H1 (cell line): ENCODE data around the gene LOXHD1. TPM values are rescaled to one million over a fixed set of nuclear protein-coding genes. Genes with fewer than 3 reads are reported as not detected.

Experiments used
- CTCF ChIA-PET: fragments of 300-600 bp; sonication (Branson Sonifier 250); formaldehyde crosslinking; loops from one replicate; lab custom pipeline; 2021; ENCODE audit not compliant: partially characterized antibody; lab: Charles Lee
- POLR2A ChIA-PET: fragments of 300-600 bp; sonication (Branson Sonifier 250); formaldehyde crosslinking; loops from one replicate; lab custom pipeline; 2021; ENCODE audit warnings: inconsistent platforms; ENCODE audit not compliant: partially characterized antibody; lab: Charles Lee
- DNase-seq, 2 experiments: peaks; one replicate each; pipeline versions ENCODE4 v3.0.0 to v3.0.0-alpha.2; 2010 to 2022; ENCODE audit warnings: low spot score in 2 of 2, low read depth in 1 of 2, mixed read lengths in 1 of 2
- FAIRE-seq: peaks from 2 replicates; lab custom pipeline; 2011; peaks lifted over from hg19 to GRCh38; lab: Jason Lieb, UNC
- H2AFZ ChIP-seq: 2 replicates; pipeline ENCODE4 v1.8.1; 2012; ENCODE audit warnings: low read length, inconsistent platforms
- H2AK5ac ChIP-seq: 2 replicates; pipeline ENCODE4 v1.6.1; 2013; ENCODE audit warnings: low read depth, low read length
- H2BK120ac ChIP-seq: replicated peaks from 2 replicates; pipeline ENCODE3; 2013; ENCODE audit warnings: low read depth, low read length, inconsistent platforms
- H2BK12ac ChIP-seq: 2 replicates; pipeline ENCODE4 v1.6.1; 2013; ENCODE audit warnings: low read depth, low read length
- H2BK15ac ChIP-seq: 2 replicates; pipeline ENCODE4 v1.6.1; 2013; ENCODE audit warnings: low read length
- H2BK20ac ChIP-seq: 2 replicates; pipeline ENCODE4 v1.6.1; 2013; ENCODE audit warnings: low read length
- H2BK5ac ChIP-seq: 2 replicates; pipeline ENCODE4 v1.6.1; 2013; ENCODE audit warnings: low read depth, low read length
- H3K14ac ChIP-seq: 2 replicates; pipeline ENCODE4 v1.6.1; 2013; ENCODE audit warnings: inconsistent platforms; ENCODE audit not compliant: insufficient read length
- H3K18ac ChIP-seq: 2 replicates; pipeline ENCODE4 v1.6.1; 2013; ENCODE audit warnings: low read length; ENCODE audit errors: extremely low read depth
- H3K23ac ChIP-seq: 2 replicates; pipeline ENCODE4 v1.6.1; 2013; ENCODE audit warnings: inconsistent platforms; ENCODE audit not compliant: insufficient read length
- H3K23me2 ChIP-seq: 2 replicates; pipeline ENCODE4 v1.6.1; 2013; ENCODE audit warnings: low read depth, low read length
- H3K27ac ChIP-seq: 2 replicates; pipeline ENCODE4 v1.6.1; 2011; ENCODE audit warnings: low read depth, low read length, inconsistent platforms
- H3K27me3 ChIP-seq, 4 experiments: replicated peaks in 1 of 4; 1 replicate in 1 of 4; 2 replicates in 3 of 4; pipeline versions ENCODE4 v1.6.1 to v1.8.1; 2011 to 2013; ENCODE audit warnings: low read length in 3 of 4, mild to moderate bottlenecking in 3 of 4, inconsistent platforms in 2 of 4, mixed read lengths in 2 of 4, moderate library complexity in 1 of 4; ENCODE audit not compliant: control insufficient read depth in 3 of 4, insufficient read depth in 3 of 4; ENCODE audit errors: extremely low read depth in 1 of 4
- H3K36me3 ChIP-seq, 4 experiments: 2 replicates each; pipeline versions ENCODE4 v1.6.1 to v1.8.1; 2011 to 2013; ENCODE audit warnings: mild to moderate bottlenecking in 4 of 4, low read length in 3 of 4, moderate library complexity in 2 of 4, control low read depth in 1 of 4, inconsistent platforms in 1 of 4; ENCODE audit not compliant: insufficient read depth in 4 of 4, control insufficient read depth in 2 of 4
- H3K4ac ChIP-seq: replicated peaks from 2 replicates; pipeline ENCODE3; 2013; ENCODE audit warnings: low read length, low read depth, mixed read lengths, inconsistent platforms; ENCODE audit not compliant: insufficient read length
- H3K4me1 ChIP-seq, 4 experiments: replicated peaks in 1 of 4; 1 replicate in 1 of 4; 2 replicates in 3 of 4; pipeline versions ENCODE4 v1.6.1 to v1.8.1; 2011 to 2013; ENCODE audit warnings: low read length in 3 of 4, inconsistent platforms in 2 of 4, mixed read lengths in 1 of 4; ENCODE audit not compliant: insufficient read depth in 4 of 4, control insufficient read depth in 3 of 4
- H3K4me2 ChIP-seq, 2 experiments: 2 replicates each; pipeline versions ENCODE4 v1.6.1 to v1.8.1; 2011 to 2013; ENCODE audit warnings: low read depth in 2 of 2, low read length in 2 of 2, control low read depth in 1 of 2, inconsistent platforms in 1 of 2, mild to moderate bottlenecking in 1 of 2; ENCODE audit not compliant: insufficient read depth in 1 of 2
- H3K4me3 ChIP-seq, 4 experiments: fragments of 200-600, 300-600 bp in 1 of 4; sonication (generic), shearing (Covaris generic), sonication (Bioruptor Twin) in 1 of 4; 2 replicates each; pipeline versions ENCODE4 v1.5.1 to v1.8.1; 2011 to 2016; ENCODE audit warnings: low read length in 4 of 4, low read depth in 3 of 4, control low read depth in 2 of 4, inconsistent platforms in 2 of 4, mild to moderate bottlenecking in 2 of 4, mixed read lengths in 1 of 4, moderate library complexity in 1 of 4; ENCODE audit not compliant: insufficient read depth in 2 of 4; ENCODE audit errors: extremely low read depth in 1 of 4
- H3K56ac ChIP-seq: replicated peaks from 2 replicates; pipeline ENCODE3; 2013; ENCODE audit warnings: low read depth, mild to moderate bottlenecking, mixed read lengths, low read length, inconsistent platforms; ENCODE audit not compliant: insufficient read length
- H3K79me1 ChIP-seq: 2 replicates; pipeline ENCODE4 v1.6.1; 2013; ENCODE audit warnings: low read depth, low read length, control low read depth
- H3K79me2 ChIP-seq, 2 experiments: 2 replicates each; pipeline versions ENCODE4 v1.6.1 to v1.8.1; 2012 to 2013; ENCODE audit warnings: low read length in 2 of 2, mild to moderate bottlenecking in 2 of 2, inconsistent platforms in 1 of 2; ENCODE audit not compliant: insufficient read depth in 2 of 2, control insufficient read depth in 1 of 2
- H3K9ac ChIP-seq, 4 experiments: replicated peaks in 1 of 4; 1 replicate in 1 of 4; 2 replicates in 3 of 4; pipeline versions ENCODE4 v1.6.1 to v1.8.1; 2011 to 2013; ENCODE audit warnings: low read depth in 3 of 4, low read length in 3 of 4, control low read depth in 2 of 4, mild to moderate bottlenecking in 2 of 4, moderate library complexity in 2 of 4, inconsistent platforms in 1 of 4; ENCODE audit errors: extremely low read depth in 1 of 4
- H3K9me3 ChIP-seq, 2 experiments: 2 replicates each; pipeline versions ENCODE4 v1.6.1 to v1.8.1; 2012 to 2013; ENCODE audit warnings: mild to moderate bottlenecking in 2 of 2, moderate library complexity in 2 of 2, control low read depth in 1 of 2, inconsistent platforms in 1 of 2, low read depth in 1 of 2, low read length in 1 of 2, mixed read lengths in 1 of 2; ENCODE audit not compliant: insufficient read depth in 2 of 2
- H4K20me1 ChIP-seq, 2 experiments: replicated peaks in 1 of 2; 2 replicates each; pipeline versions ENCODE3 to v1.8.1; 2011 to 2013; ENCODE audit warnings: inconsistent platforms in 2 of 2, low read length in 2 of 2, mild to moderate bottlenecking in 1 of 2; ENCODE audit not compliant: insufficient read depth in 2 of 2, control insufficient read depth in 1 of 2
- H4K5ac ChIP-seq: 2 replicates; pipeline ENCODE4 v1.6.1; 2013; ENCODE audit warnings: low read length, low read depth, mixed read lengths, inconsistent platforms; ENCODE audit not compliant: insufficient read length
- H4K8ac ChIP-seq: 2 replicates; pipeline ENCODE4 v1.8.0; 2013; ENCODE audit warnings: mild to moderate bottlenecking, moderate library complexity, low read length, inconsistent platforms; ENCODE audit not compliant: insufficient read depth; ENCODE audit errors: extremely low read depth
- H4K91ac ChIP-seq: replicated peaks from 2 replicates; pipeline ENCODE3; 2013; ENCODE audit warnings: low read length, mixed read lengths, inconsistent platforms; ENCODE audit not compliant: insufficient read length
- NRF1 ChIP-seq: IDR thresholded peaks from 2 replicates; pipeline ENCODE4 v1.6.1; 2011; ENCODE audit warnings: mild to moderate bottlenecking, low read depth, low read length, improper control_type of control experiment
- RFX5 ChIP-seq: IDR thresholded peaks from 2 replicates; pipeline ENCODE4 v1.6.1; 2011; ENCODE audit warnings: low read depth, low read length, improper control_type of control experiment, borderline replicate concordance
- WGBS, 2 experiments: shearing (Covaris generic) in 1 of 2; methylation state at CpG; one replicate each; pipeline versions ENCODE4 v1.1.6 to v1.1.7; 2013 to 2015; ENCODE audit warnings: low lambda C conversion rate in 2 of 2, mixed read lengths in 2 of 2, inconsistent platforms in 1 of 2, low coverage in 1 of 2, missing lambda C conversion rate in 1 of 2; ENCODE audit not compliant: insufficient replicate concordance in 2 of 2, insufficient coverage in 1 of 2, insufficient read length in 1 of 2; ENCODE audit errors: extremely low coverage in 1 of 2, missing lambda C conversion rate in 1 of 2; 5-methylcytosine and 5-hydroxymethylcytosine counted together
- polyA plus RNA-seq, 7 experiments: library from polyadenylated mRNA; depleted of rRNA in 3 of 7; stranded (reverse) in 5 of 7; unstranded in 2 of 7; fragments of >200 nt in 5 of 7; fragments of 200-250 nt in 2 of 7; gene quantifications; 1 replicate in 5 of 7; 2 replicates in 1 of 7; 4 replicates in 1 of 7; pipeline versions ENCODE4 v1.2.1 to v1.2.3, GENCODE V29; 2011 to 2013; ENCODE audit warnings: missing spikeins in 2 of 7, mixed read lengths in 2 of 7
- total RNA-seq: library from RNA; stranded (reverse); fragmentation: NEBNext Ultra II Directional; extraction: Animal tissue kit (Norgen Biotek cat#: 25700); gene quantifications from 2 replicates; pipeline ENCODE4 v1.2.1, GENCODE V29; 2021

The LOXHD1 gene
- total and polyA plus RNA-seq, 2 of the 8 experiments (the other 6 are each of a cell fraction or from before 2014, with no cell fraction given) = 0.02 TPM; not detected in 1

DNA sequence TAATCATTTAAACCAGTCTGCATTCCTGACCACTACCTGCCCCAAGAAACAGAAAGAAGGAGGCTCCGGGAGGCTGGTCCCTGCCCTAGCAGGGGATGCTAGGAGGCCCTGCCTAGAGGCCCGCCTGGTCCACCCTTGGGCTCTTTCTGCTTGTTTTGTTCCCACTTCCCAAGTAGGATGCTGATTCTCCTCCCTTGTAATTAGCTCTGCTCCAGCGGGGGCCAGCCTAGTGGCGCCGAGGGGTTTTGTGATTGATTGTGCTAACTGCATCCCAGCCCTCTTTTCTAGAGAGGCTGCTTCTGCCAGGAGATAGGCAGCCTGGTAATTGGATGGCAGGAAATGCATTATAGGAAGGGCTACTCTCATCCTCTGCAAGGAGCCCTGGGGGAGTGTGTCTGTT is 220.0 kb downstream of the LOXHD1 start:
- Histone ChIP-seq H4K91ac (no peak overlapping the region), H3K4me3 (no peak overlapping the region), H3K4me2 (no peak overlapping the region), H3K56ac (no peak overlapping the region), H2BK20ac (no peak overlapping the region), H3K18ac (no peak overlapping the region), H3K4ac (no peak overlapping the region), H4K8ac (no peak overlapping the region), H3K23me2 (peaks cover 2% of the 10 kb centered on the region; the same call in 1 of the 2 replicates), H3K27ac (no peak overlapping the region), H2BK12ac (no peak overlapping the region), H3K36me3 (no peaks in the 10 kb centered on the region), H2BK15ac (no peak overlapping the region), H3K9me3 (no peaks in the 10 kb centered on the region), H3K9ac (no peak overlapping the region), H3K79me2 (no peaks in the 10 kb centered on the region), H3K79me1 (no peaks in the 10 kb centered on the region), H3K4me1 (peaks cover 0 to 13% (median 7%) of the 10 kb centered on the region in 4 experiments; a peak in 6 of 7 replicates), H2AFZ (no peak overlapping the region), H4K5ac (no peak overlapping the region), H3K14ac (no peak overlapping the region), H2BK120ac (no peak overlapping the region), H2BK5ac (no peak overlapping the region), H3K27me3 (no peaks in the 10 kb centered on the region), H2AK5ac (no peak overlapping the region), H3K23ac (no peak overlapping the region), H4K20me1 (no peaks in the 10 kb centered on the region)
- no peak for FAIRE-seq
- WGBS, 2 experiments = 86% methylated on average over 5 of the region's 5 CpGs; no CpG with 5 or more reads in 1 of the 2 experiments
- ChIA-PET POLR2A (no interaction called here), CTCF (no interaction called here)
- DNase-seq = no peak
- TF ChIP-seq NRF1 (no peak), RFX5 (no peak)
